ENCODE data around the gene RNASEH2A. TPM values are rescaled to one million over a fixed set of nuclear protein-coding genes. Genes with fewer than 3 reads are reported as not detected.
A peak's percentile ranks its signal among the peaks of the same experiment; 100 is the strongest.
"Not testable (repeated sequence)": the region's sequence is repeated elsewhere in the genome, so short reads cannot be mapped to it uniquely, and the experiment has no call there.

The RNASEH2A gene
- total RNA-seq, 1 donor from 2014 or later, result 17.0 TPM

DNA sequence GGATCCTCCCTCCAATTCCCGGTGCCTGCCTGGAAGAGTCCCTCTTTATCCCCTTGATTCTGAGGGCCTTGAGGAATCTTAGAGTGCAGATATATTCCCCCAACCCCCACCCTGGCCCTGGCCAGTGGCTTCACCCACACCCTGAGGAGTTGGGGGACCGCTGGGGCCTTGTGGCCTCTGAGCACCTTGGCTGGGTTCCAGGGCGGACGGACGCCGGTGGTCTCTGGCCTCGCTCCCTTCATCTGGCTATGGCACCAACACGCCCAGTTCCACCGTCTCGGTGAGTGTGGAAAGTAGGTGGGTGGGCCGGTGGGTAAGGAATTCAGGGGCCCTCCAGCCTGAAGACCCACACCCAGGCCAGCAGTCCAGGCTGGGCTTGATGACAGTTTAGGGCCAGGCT, 36.9 kb downstream of the RNASEH2A start:
- Histone ChIP-seq H3K27me3 (ENCODE audit: control insufficient read depth, insufficient read depth, low read length) (peaks cover 46% of the 10 kb centered on the region), H3K36me3 (ENCODE audit: control insufficient read depth, insufficient read depth, low read length) (no peaks in the 10 kb centered on the region), H3K4me3 (ENCODE audit: low read depth, low read length) (no peak overlapping the region)
- TF ChIP-seq, protein P1, sequence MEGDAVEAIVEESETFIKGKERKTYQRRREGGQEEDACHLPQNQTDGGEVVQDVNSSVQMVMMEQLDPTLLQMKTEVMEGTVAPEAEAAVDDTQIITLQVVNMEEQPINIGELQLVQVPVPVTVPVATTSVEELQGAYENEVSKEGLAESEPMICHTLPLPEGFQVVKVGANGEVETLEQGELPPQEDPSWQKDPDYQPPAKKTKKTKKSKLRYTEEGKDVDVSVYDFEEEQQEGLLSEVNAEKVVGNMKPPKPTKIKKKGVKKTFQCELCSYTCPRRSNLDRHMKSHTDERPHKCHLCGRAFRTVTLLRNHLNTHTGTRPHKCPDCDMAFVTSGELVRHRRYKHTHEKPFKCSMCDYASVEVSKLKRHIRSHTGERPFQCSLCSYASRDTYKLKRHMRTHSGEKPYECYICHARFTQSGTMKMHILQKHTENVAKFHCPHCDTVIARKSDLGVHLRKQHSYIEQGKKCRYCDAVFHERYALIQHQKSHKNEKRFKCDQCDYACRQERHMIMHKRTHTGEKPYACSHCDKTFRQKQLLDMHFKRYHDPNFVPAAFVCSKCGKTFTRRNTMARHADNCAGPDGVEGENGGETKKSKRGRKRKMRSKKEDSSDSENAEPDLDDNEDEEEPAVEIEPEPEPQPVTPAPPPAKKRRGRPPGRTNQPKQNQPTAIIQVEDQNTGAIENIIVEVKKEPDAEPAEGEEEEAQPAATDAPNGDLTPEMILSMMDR (IDR thresholded peaks at IDR 0.05; ENCODE audit: insufficient read depth, low read length, poor library complexity, severe bottlenecking), result no peak
- no peak for DNase-seq (ENCODE audit: low read depth)

DNA sequence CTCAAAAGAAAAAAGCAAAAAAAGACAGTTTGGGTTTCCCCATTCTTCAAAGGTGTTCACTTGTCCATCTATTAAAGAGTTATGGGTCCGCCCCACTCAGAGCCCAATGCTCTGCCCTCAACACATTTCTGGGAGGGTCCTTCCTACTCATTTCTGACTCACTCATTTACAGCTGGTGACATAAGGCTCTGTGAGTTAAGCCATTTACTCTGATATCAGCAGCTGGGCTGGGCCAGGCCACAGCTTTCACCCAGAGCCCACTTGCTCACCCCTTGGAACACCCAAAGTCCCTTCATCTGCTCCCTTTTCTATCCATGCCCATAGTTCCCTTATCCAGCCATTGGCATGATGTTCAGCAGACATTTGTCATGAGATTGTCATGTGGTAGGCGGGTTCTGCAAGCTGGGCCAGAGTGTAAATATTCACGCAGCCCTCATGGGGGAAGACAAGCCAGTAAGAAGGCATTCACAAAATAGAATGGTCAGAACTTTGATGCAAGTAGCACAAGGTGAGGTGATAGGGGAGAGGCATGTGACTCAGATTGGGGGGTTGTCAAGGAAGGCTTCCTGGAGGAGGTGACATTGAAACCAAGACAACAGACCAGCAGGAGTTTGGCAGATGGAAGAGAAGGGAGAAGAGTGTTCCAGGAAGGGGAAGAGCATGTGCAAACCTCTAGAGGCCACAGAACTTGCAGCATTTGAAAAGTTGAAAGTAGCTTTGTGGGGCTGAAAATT, 37.8 kb downstream of the RNASEH2A start:
- TF ChIP-seq, protein P1 (IDR thresholded peaks at IDR 0.05; ENCODE audit: insufficient read depth, low read length, poor library complexity, severe bottlenecking), result no peak
- Histone ChIP-seq H3K36me3 (ENCODE audit: control insufficient read depth, insufficient read depth, low read length) (no peaks in the 10 kb centered on the region), H3K4me3 (ENCODE audit: low read depth, low read length) (no peak overlapping the region), H3K27me3 (ENCODE audit: control insufficient read depth, insufficient read depth, low read length) (peaks cover 37% of the 10 kb centered on the region)
- no peak for DNase-seq (ENCODE audit: low read depth)

DNA sequence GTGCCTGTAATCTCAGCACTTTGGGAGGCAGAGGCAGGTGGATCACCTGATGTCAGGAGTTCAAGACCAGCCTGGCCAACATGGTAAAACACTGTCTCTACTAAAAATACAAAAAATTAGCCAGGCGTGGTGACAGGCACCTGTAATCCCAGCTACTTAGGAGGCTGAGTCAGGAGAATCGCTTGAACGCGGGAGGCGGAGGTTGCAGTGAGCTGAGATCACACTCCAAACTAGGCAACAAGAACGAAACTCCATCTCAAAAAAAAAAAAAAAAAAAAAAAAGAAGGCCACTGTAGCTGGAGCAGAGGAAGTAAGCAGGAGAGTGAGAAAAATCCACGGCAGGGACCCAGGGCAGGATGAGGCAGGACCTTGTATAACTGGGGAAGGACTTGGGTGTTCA, 40.2 kb downstream of the RNASEH2A start:
- DNase-seq (ENCODE audit: low read depth); H3K4me3 ChIP-seq (ENCODE audit: low read depth, low read length); H3K36me3 ChIP-seq (ENCODE audit: control insufficient read depth, insufficient read depth, low read length): not testable (repeated sequence)
- H3K27me3 ChIP-seq (ENCODE audit: control insufficient read depth, insufficient read depth, low read length), result peaks cover 15% of the 10 kb centered on the region

DNA sequence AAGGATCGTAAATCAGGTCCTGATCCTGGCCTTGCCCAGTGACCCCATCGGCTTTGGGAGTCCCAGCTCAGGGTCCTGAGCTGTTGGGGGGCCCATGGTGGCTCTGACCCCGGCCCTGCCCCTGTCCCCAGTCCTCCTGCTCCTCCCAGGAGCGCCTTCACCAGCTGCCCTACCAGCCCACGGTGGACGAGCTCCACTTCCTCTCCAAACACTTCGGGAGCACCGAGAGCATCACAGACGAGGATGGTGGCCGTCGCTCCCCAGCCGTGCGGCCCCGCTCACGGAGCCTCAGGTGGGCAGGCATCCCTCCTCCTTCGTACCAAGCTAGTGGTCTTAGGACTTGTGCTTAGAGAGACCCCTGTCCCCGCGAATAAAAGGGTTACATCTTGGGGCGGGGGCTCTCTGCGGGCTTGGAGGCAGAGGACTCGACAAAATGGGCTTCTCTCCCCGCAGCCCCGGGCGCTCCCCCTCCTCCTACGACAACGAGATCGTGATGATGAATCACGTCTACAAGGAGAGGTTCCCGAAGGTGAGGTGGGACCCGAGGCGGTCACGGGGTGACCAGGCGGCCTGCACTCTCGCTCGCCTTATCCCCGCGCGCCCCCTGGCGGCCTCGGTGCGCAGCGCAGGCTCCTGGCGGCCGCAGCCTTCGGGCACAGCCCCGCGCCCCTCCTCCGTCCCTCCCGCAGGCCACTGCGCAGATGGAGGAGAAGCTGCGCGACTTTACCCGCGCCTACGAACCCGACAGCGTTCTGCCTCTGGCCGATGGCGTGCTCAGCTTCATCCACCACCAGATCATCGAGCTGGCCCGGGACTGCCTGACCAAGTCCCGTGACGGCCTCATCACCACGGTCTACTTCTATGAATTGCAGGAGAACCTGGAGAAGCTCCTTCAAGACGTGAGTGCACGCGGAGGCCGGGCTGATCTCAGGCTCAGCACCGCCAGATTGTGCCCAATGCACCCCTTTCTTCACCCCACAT, 41.1 kb downstream of the RNASEH2A start:
- Histone ChIP-seq H3K4me3 (ENCODE audit: low read depth, low read length) (no peak overlapping the region), H3K27me3 (ENCODE audit: control insufficient read depth, insufficient read depth, low read length) (peaks cover 11% of the 10 kb centered on the region), H3K36me3 (ENCODE audit: control insufficient read depth, insufficient read depth, low read length) (no peaks in the 10 kb centered on the region)
- TF ChIP-seq, protein P1 (IDR thresholded peaks at IDR 0.05; ENCODE audit: insufficient read depth, low read length, poor library complexity, severe bottlenecking), result peak; percentile 66
- peak; percentile 43 for DNase-seq (ENCODE audit: low read depth)

DNA sequence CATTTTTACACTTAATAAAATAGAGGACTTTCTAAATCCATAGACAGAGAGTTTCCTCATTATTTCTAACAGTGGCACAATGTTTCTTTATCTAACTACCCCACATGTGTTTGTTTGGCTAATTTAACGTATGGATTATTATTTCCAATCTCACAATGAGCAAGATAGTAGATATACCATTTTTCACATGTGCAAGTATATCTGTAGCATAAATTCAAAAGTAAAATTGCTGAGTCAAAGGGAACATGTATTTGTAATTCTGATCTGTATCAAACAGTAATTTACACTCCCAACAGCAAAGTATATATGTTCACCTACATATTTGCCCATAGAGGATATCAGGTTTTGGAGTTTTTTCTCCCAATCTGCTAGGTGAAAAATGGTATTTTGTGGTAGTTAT, 50.3 kb downstream of the RNASEH2A start:
- TF ChIP-seq, protein P1 (IDR thresholded peaks at IDR 0.05; ENCODE audit: insufficient read depth, low read length, poor library complexity, severe bottlenecking), result no peak
- Histone ChIP-seq H3K36me3 (ENCODE audit: control insufficient read depth, insufficient read depth, low read length) (no peaks in the 10 kb centered on the region), H3K27me3 (ENCODE audit: control insufficient read depth, insufficient read depth, low read length) (no peaks in the 10 kb centered on the region), H3K4me3 (ENCODE audit: low read depth, low read length) (no peak overlapping the region)
- DNase-seq (ENCODE audit: low read depth), result no peak

Measured in kidney epithelial cell (primary cell).